Measurements from ENCODE around the gene ATP6V0C.

The ATP6V0C gene

GRCh38 chr16:2523801-2524231 lies 10.1 kb downstream of the ATP6V0C start:
- no peak for DNase-seq (ENCODE audit: extremely low read depth, low read depth)
- TF ChIP-seq, protein P1, sequence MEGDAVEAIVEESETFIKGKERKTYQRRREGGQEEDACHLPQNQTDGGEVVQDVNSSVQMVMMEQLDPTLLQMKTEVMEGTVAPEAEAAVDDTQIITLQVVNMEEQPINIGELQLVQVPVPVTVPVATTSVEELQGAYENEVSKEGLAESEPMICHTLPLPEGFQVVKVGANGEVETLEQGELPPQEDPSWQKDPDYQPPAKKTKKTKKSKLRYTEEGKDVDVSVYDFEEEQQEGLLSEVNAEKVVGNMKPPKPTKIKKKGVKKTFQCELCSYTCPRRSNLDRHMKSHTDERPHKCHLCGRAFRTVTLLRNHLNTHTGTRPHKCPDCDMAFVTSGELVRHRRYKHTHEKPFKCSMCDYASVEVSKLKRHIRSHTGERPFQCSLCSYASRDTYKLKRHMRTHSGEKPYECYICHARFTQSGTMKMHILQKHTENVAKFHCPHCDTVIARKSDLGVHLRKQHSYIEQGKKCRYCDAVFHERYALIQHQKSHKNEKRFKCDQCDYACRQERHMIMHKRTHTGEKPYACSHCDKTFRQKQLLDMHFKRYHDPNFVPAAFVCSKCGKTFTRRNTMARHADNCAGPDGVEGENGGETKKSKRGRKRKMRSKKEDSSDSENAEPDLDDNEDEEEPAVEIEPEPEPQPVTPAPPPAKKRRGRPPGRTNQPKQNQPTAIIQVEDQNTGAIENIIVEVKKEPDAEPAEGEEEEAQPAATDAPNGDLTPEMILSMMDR (IDR thresholded peaks at IDR 0.05; ENCODE audit: low read depth, low read length): no peak

- TF ChIP-seq, protein P1 (IDR thresholded peaks at IDR 0.05; ENCODE audit: low read depth, low read length): no peak
Measured at GRCh38 chr16:2524339-2524938, 10.7 kb downstream of the ATP6V0C start.

GRCh38 chr16:2526135-2526534 lies 12.4 kb downstream of the ATP6V0C start:
- DNase-seq (ENCODE audit: extremely low read depth, low read depth): no peak
- TF ChIP-seq, protein P1 (IDR thresholded peaks at IDR 0.05; ENCODE audit: low read depth, low read length): no peak

More at GRCh38 chr16:2524339-2524938, 10.7 kb downstream of the ATP6V0C start:
- no peak for DNase-seq (ENCODE audit: extremely low read depth, low read depth)

GRCh38 chr16:2527071-2527783 lies 13.5 kb downstream of the ATP6V0C start:
- TF ChIP-seq, protein P1 (IDR thresholded peaks at IDR 0.05; ENCODE audit: low read depth, low read length): no peak
- no peak for DNase-seq (ENCODE audit: extremely low read depth, low read depth)

DNA sequence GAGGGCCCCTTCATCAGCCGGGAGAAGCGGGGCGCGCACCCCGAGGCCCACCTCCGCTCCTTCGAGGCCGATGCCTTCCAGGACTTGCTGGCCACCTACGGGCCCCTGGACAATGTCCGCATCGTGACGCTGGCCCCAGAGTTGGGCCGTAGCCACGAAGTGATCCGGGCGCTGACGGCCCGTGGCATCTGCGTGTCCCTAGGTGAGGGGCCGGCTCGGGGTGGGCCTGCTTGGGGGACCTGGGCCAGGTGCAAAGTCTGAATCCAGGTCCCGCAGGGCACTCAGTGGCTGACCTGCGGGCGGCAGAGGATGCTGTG lies 14.0 kb downstream of the ATP6V0C start:
- TF ChIP-seq, protein P1 (IDR thresholded peaks at IDR 0.05; ENCODE audit: low read depth, low read length): no peak
- DNase-seq (ENCODE audit: extremely low read depth, low read depth): no peak

- TF ChIP-seq, protein P1 (IDR thresholded peaks at IDR 0.05; ENCODE audit: low read depth, low read length): no peak
- DNase-seq (ENCODE audit: extremely low read depth, low read depth): no peak
Measured at GRCh38 chr16:2528161-2529060, 14.7 kb downstream of the ATP6V0C start.

Data from AG09319 (cell line).